Astrocyte (in vitro differentiated cells and primary cell): ENCODE results near the gene PRR5L. TPM values are rescaled to one million over a fixed set of nuclear protein-coding genes. Genes with fewer than 3 reads are reported as not detected.

ENCODE experiments used
- DNase-seq: peaks from one replicate; pipeline ENCODE4 v3.0.0-alpha.2; 2010; ENCODE audit warnings: low read depth
- FAIRE-seq: peaks from 2 replicates; lab custom pipeline; 2011; peaks lifted over from hg19 to GRCh38; lab: Jason Lieb, UNC
- H2AFZ ChIP-seq: 2 replicates; pipeline ENCODE4 v1.6.0; 2012; ENCODE audit warnings: low read depth, low read length, inconsistent platforms
- H3K27ac ChIP-seq: 2 replicates; pipeline ENCODE4 v1.5.1; 2011; ENCODE audit warnings: low read depth, low read length, inconsistent platforms
- H3K27me3 ChIP-seq: 2 replicates; pipeline ENCODE4 v1.6.0; 2011; ENCODE audit warnings: low read length, inconsistent platforms; ENCODE audit not compliant: insufficient read depth
- H3K36me3 ChIP-seq: 2 replicates; pipeline ENCODE4 v1.5.1; 2011; ENCODE audit warnings: low read length, inconsistent platforms; ENCODE audit not compliant: insufficient read depth
- H3K4me1 ChIP-seq: 2 replicates; pipeline ENCODE4 v1.5.1; 2011; ENCODE audit warnings: low read length, inconsistent platforms; ENCODE audit not compliant: insufficient read depth
- H3K4me2 ChIP-seq: 2 replicates; pipeline ENCODE4 v1.6.0; 2012; ENCODE audit warnings: low read length, inconsistent platforms
- H3K4me3 ChIP-seq: 2 replicates; pipeline ENCODE4 v1.5.1; 2011; ENCODE audit warnings: low read depth, mild to moderate bottlenecking, low read length, inconsistent platforms; ENCODE audit not compliant: insufficient read depth
- H3K79me2 ChIP-seq: 2 replicates; pipeline ENCODE4 v1.6.0; 2012; ENCODE audit warnings: mild to moderate bottlenecking, low read length, inconsistent platforms; ENCODE audit not compliant: insufficient read depth
- H3K9ac ChIP-seq: 2 replicates; pipeline ENCODE4 v1.6.0; 2012; ENCODE audit warnings: mild to moderate bottlenecking, low read length, inconsistent platforms
- H3K9me3 ChIP-seq: 2 replicates; pipeline ENCODE4 v1.5.1; 2012; ENCODE audit warnings: low read depth, mild to moderate bottlenecking, low read length, inconsistent platforms; ENCODE audit not compliant: insufficient read depth
- H4K20me1 ChIP-seq: 2 replicates; pipeline ENCODE4 v1.6.0; 2012; ENCODE audit warnings: low read length, inconsistent platforms; ENCODE audit not compliant: insufficient read depth
- H3K27ac Mint-ChIP-seq: one replicate; pipeline ENCODE4 v1.8.0; 2021; ENCODE audit warnings: mild to moderate bottlenecking, mixed read lengths; ENCODE audit not compliant: unreplicated experiment
- H3K27me3 Mint-ChIP-seq: one replicate; pipeline ENCODE4 v1.8.0; 2021; ENCODE audit warnings: low read depth, mixed read lengths; ENCODE audit not compliant: unreplicated experiment
- H3K36me3 Mint-ChIP-seq: one replicate; pipeline ENCODE4 v1.8.0; 2021; ENCODE audit warnings: low read depth, mixed read lengths; ENCODE audit not compliant: unreplicated experiment
- H3K4me1 Mint-ChIP-seq: one replicate; pipeline ENCODE4 v1.8.0; 2021; ENCODE audit warnings: low read depth, mixed read lengths; ENCODE audit not compliant: unreplicated experiment
- H3K4me3 Mint-ChIP-seq: one replicate; pipeline ENCODE4 v1.8.0; 2021; ENCODE audit warnings: mild to moderate bottlenecking, moderate library complexity, mixed read lengths; ENCODE audit not compliant: unreplicated experiment
- H3K9me3 Mint-ChIP-seq: one replicate; pipeline ENCODE4 v1.8.0; 2021; ENCODE audit warnings: mild to moderate bottlenecking, mixed read lengths; ENCODE audit not compliant: unreplicated experiment
- EZH2 ChIP-seq: IDR thresholded peaks from 2 replicates; pipeline ENCODE4 v1.6.1; 2012; ENCODE audit warnings: mild to moderate bottlenecking, low read length, inconsistent platforms; ENCODE audit not compliant: insufficient read depth
- total RNA-seq: library from RNA; stranded (reverse); gene quantifications from 2 replicates; pipeline ENCODE4 v1.2.1, GENCODE V29; 2021
- TF ChIP-seq, protein P1 (sequence below): IDR thresholded peaks from 2 replicates; pipeline ENCODE4 v1.5.1; 2011; ENCODE audit warnings: low read depth, mild to moderate bottlenecking, inconsistent platforms, low read length, moderate library complexity; ENCODE audit not compliant: insufficient read depth

Gene PRR5L
- total RNA-seq, 1 donor from 2014 or later = 55.6 TPM

DNA sequence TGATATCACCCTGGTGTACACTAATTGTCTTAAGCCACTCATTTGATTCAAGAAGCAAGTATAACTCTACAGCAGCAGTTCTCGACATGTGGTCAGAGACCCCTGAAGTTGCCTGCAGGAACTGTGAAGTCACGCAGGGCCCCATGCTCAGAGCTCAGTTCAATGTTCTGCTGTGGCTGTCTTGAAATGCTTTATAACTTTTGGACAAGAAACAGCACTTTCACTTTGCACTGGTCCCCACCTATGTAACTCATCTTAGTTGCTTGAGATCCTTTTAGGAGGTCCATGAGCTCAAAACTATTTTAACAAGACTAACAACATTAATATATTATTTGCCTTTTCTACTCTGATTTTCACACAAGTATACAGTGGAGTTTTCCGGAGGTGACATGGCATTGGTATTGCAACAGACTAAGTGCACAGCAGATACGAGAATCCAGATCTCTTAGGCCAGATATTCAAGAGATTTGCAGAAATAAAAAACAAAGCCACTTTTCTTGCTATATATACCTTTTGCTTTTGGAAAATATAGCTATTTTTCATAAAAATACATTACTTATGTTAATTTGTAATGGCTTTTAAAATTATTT, 64.8 kb downstream of the PRR5L start:
- no peak for TF ChIP-seq EZH2
- TF ChIP-seq, protein P1, sequence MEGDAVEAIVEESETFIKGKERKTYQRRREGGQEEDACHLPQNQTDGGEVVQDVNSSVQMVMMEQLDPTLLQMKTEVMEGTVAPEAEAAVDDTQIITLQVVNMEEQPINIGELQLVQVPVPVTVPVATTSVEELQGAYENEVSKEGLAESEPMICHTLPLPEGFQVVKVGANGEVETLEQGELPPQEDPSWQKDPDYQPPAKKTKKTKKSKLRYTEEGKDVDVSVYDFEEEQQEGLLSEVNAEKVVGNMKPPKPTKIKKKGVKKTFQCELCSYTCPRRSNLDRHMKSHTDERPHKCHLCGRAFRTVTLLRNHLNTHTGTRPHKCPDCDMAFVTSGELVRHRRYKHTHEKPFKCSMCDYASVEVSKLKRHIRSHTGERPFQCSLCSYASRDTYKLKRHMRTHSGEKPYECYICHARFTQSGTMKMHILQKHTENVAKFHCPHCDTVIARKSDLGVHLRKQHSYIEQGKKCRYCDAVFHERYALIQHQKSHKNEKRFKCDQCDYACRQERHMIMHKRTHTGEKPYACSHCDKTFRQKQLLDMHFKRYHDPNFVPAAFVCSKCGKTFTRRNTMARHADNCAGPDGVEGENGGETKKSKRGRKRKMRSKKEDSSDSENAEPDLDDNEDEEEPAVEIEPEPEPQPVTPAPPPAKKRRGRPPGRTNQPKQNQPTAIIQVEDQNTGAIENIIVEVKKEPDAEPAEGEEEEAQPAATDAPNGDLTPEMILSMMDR = no peak
- H3K79me2 ChIP-seq = no peaks in the 10 kb centered on the region
- DNase-seq (no peak), FAIRE-seq (no peak)
- Mint-ChIP-seq H3K9me3 (no peaks in the 10 kb centered on the region), H3K36me3 (no peaks in the 10 kb centered on the region), H3K4me3 (no peak overlapping the region), H3K4me1 (peaks cover 44% of the 10 kb centered on the region), H3K27ac (peak overlapping the region; percentile 85), H3K27me3 (no peaks in the 10 kb centered on the region)
- no peak overlapping the region for H3K4me2 ChIP-seq
- H2AFZ ChIP-seq = no peak overlapping the region
- H3K4me3 ChIP-seq = no peak overlapping the region
- H3K36me3 ChIP-seq = no peaks in the 10 kb centered on the region
- H3K9ac ChIP-seq = no peak overlapping the region
- no peaks in the 10 kb centered on the region for H3K27me3 ChIP-seq
- peaks cover 35% of the 10 kb centered on the region for H3K4me1 ChIP-seq
- peak overlapping the region; percentile 87 for H3K27ac ChIP-seq
- no peaks in the 10 kb centered on the region for H3K9me3 ChIP-seq
- no peaks in the 10 kb centered on the region for H4K20me1 ChIP-seq

DNA sequence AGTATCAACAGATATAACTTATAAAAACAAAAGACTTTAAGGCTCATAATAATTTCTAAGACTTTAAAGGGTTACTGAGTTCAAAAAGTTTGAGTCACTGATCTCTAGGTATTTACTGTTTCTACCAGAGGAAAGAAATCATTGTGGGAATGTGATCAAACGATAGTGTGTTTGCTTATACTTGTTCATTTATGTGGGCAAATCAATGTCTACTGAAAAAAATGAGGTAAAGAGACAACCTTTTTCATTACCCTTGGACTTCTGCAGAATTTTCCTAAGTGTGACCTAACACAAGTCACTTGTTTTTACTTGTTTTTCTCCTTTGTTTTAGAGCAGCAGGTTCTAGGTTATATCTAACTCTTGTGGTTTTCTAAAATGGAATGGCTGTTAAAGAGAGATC, 65.4 kb downstream of the PRR5L start:
- Mint-ChIP-seq H3K27ac (peak overlapping the region; percentile 99), H3K27me3 (no peaks in the 10 kb centered on the region), H3K9me3 (no peaks in the 10 kb centered on the region), H3K4me3 (peak overlapping the region; percentile 51), H3K4me1 (peaks cover 44% of the 10 kb centered on the region), H3K36me3 (no peaks in the 10 kb centered on the region)
- Histone ChIP-seq H3K9me3 (no peaks in the 10 kb centered on the region), H4K20me1 (no peaks in the 10 kb centered on the region), H3K36me3 (no peaks in the 10 kb centered on the region), H3K27me3 (no peaks in the 10 kb centered on the region), H3K4me2 (peak overlapping the region; percentile 86), H3K4me3 (peak overlapping the region; percentile 49), H3K27ac (peak overlapping the region; percentile 87), H2AFZ (peak overlapping the region; percentile 49), H3K9ac (peak overlapping the region; percentile 85), H3K79me2 (no peaks in the 10 kb centered on the region), H3K4me1 (peaks cover 35% of the 10 kb centered on the region)
- no peak for TF ChIP-seq EZH2
- TF ChIP-seq, protein P1 = no peak
- FAIRE-seq (peak; percentile 17), DNase-seq (peak; percentile 57)

DNA sequence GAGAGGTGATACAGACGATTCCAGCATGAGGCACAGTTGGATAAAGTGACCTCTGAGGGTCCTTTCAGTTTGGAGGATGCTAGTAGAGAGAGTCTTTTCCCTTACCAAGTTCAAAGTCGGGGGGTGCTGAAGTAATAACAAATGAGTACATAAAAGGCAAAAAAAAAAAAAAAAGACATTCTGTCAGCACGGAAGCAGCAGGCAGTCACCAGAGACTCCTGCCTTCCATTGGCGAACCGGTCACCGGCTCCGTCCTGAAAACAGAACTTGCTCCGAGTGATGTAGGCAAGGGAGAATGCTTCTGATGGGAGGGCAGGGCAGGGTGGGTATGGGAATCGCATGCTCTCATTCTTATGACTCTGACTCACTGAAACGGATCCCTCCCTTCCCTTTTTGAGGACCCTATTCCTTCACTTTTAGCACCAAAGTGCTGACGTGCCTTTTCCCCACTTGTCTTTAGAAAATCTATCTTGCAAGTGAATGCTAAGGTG, 65.9 kb downstream of the PRR5L start:
- Histone ChIP-seq H3K79me2 (no peaks in the 10 kb centered on the region), H4K20me1 (no peaks in the 10 kb centered on the region), H3K9ac (peak overlapping the region; percentile 85), H3K4me1 (peaks cover 35% of the 10 kb centered on the region), H3K4me2 (peak overlapping the region; percentile 86), H3K27me3 (no peaks in the 10 kb centered on the region), H3K4me3 (peak overlapping the region; percentile 49), H3K36me3 (no peaks in the 10 kb centered on the region), H3K27ac (peak overlapping the region; percentile 87), H2AFZ (peak overlapping the region; percentile 49), H3K9me3 (no peaks in the 10 kb centered on the region)
- TF ChIP-seq EZH2 = no peak
- TF ChIP-seq, protein P1 = no peak
- H3K36me3 Mint-ChIP-seq = no peaks in the 10 kb centered on the region
- H3K4me3 Mint-ChIP-seq = peak overlapping the region; percentile 51
- H3K27me3 Mint-ChIP-seq = no peaks in the 10 kb centered on the region
- peak overlapping the region; percentile 99 for H3K27ac Mint-ChIP-seq
- H3K9me3 Mint-ChIP-seq = no peaks in the 10 kb centered on the region
- H3K4me1 Mint-ChIP-seq = peaks cover 46% of the 10 kb centered on the region
- DNase-seq (peak; percentile 98), FAIRE-seq (peak; percentile 68)
